ENCODE data around the gene GJC3.
"Not testable (repeated sequence)": the region's sequence is repeated elsewhere in the genome, so short reads cannot be mapped to it uniquely, and the experiment has no call there.

GJC3 gene

GRCh38 chr7:99928994-99929729 is at the start of gene GJC3:
Gene GJC3 (minus strand): TSS chr7:99929620. CDS start chr7:99929620, 0 bp downstream.
- Mint-ChIP-seq H3K9me3 (no peaks in the 10 kb centered on the region), H3K27ac (peak within 1 kb of the TSS; percentile 77), H3K36me3 (no peaks in the 10 kb centered on the region), H3K4me1 (peaks cover 28% of the 10 kb centered on the region), H3K4me3 (peak within 1 kb of the TSS; percentile 75), H3K27me3 (peaks cover 1% of the 10 kb centered on the region)

- peaks cover 2% of the 10 kb centered on the region for H3K27me3 Mint-ChIP-seq
- peaks cover 12% of the 10 kb centered on the region for H3K4me1 Mint-ChIP-seq
- no peaks in the 10 kb centered on the region for H3K9me3 Mint-ChIP-seq
- H3K27ac Mint-ChIP-seq, result no peak overlapping the region
- no peaks in the 10 kb centered on the region for H3K36me3 Mint-ChIP-seq
- no peak overlapping the region for H3K4me3 Mint-ChIP-seq
Observed at GRCh38 chr7:99976626-99977025, 47.2 kb upstream of the GJC3 start.

GRCh38 chr7:99975782-99976521 is 46.5 kb upstream of the GJC3 start, which contains the start of gene AZGP1:
Gene AZGP1 (minus strand): TSS chr7:99976031. CDS start chr7:99976020, 11 bp downstream.
- Mint-ChIP-seq H3K9me3 (no peaks in the 10 kb centered on the region), H3K36me3 (no peaks in the 10 kb centered on the region), H3K4me1 (peaks cover 12% of the 10 kb centered on the region), H3K27ac (no peak within 1 kb of the TSS), H3K4me3 (no peak within 1 kb of the TSS), H3K27me3 (peaks cover 2% of the 10 kb centered on the region)

GRCh38 chr7:99974681-99975080 is 45.3 kb upstream of the GJC3 start:
- Mint-ChIP-seq H3K36me3 (no peaks in the 10 kb centered on the region), H3K4me3 (no peak overlapping the region), H3K4me1 (peaks cover 2% of the 10 kb centered on the region), H3K9me3 (no peaks in the 10 kb centered on the region), H3K27me3 (peaks cover 2% of the 10 kb centered on the region), H3K27ac (no peak overlapping the region)

GRCh38 chr7:99973817-99974216 is 44.4 kb upstream of the GJC3 start:
- H3K4me1 Mint-ChIP-seq, H3K9me3 Mint-ChIP-seq, H3K27ac Mint-ChIP-seq, H3K27me3 Mint-ChIP-seq, H3K36me3 Mint-ChIP-seq, H3K4me3 Mint-ChIP-seq: not testable (repeated sequence)

- Mint-ChIP-seq H3K9me3 (no peaks in the 10 kb centered on the region), H3K36me3 (no peaks in the 10 kb centered on the region), H3K27ac (no peak overlapping the region), H3K4me1 (no peaks in the 10 kb centered on the region), H3K27me3 (peaks cover 8% of the 10 kb centered on the region), H3K4me3 (no peak overlapping the region)
Observed at GRCh38 chr7:99971242-99971641, 41.8 kb upstream of the GJC3 start.

GRCh38 chr7:99969813-99970212 is 40.4 kb upstream of the GJC3 start:
- not testable (repeated sequence) for H3K4me3 Mint-ChIP-seq, H3K4me1 Mint-ChIP-seq
- peaks cover 16% of the 10 kb centered on the region for H3K27me3 Mint-ChIP-seq

GRCh38 chr7:99969298-99969697 is 39.9 kb upstream of the GJC3 start:
- H3K4me1 Mint-ChIP-seq, result no peaks in the 10 kb centered on the region
- no peaks in the 10 kb centered on the region for H3K9me3 Mint-ChIP-seq

More at GRCh38 chr7:99969813-99970212, 40.4 kb upstream of the GJC3 start:
- not testable (repeated sequence) for H3K27ac Mint-ChIP-seq, H3K9me3 Mint-ChIP-seq, H3K36me3 Mint-ChIP-seq

GRCh38 chr7:99958564-99959227 is 29.3 kb upstream of the GJC3 start:
- no peak overlapping the region for H3K4me3 Mint-ChIP-seq
- H3K4me1 Mint-ChIP-seq, result no peaks in the 10 kb centered on the region
- no peaks in the 10 kb centered on the region for H3K36me3 Mint-ChIP-seq
- no peak overlapping the region for H3K27ac Mint-ChIP-seq
- H3K9me3 Mint-ChIP-seq, result no peaks in the 10 kb centered on the region
- peaks cover 37% of the 10 kb centered on the region for H3K27me3 Mint-ChIP-seq

More at GRCh38 chr7:99969298-99969697, 39.9 kb upstream of the GJC3 start:
- Mint-ChIP-seq H3K36me3 (no peaks in the 10 kb centered on the region), H3K4me3 (no peak overlapping the region), H3K27me3 (peaks cover 21% of the 10 kb centered on the region), H3K27ac (no peak overlapping the region)

GRCh38 chr7:99955247-99955646 is 25.8 kb upstream of the GJC3 start:
- Mint-ChIP-seq H3K27me3 (peaks cover 16% of the 10 kb centered on the region), H3K4me3 (no peak overlapping the region)

GRCh38 chr7:99954643-99955042 is 25.2 kb upstream of the GJC3 start:
- H3K4me1 Mint-ChIP-seq, H3K27ac Mint-ChIP-seq, H3K4me3 Mint-ChIP-seq, H3K36me3 Mint-ChIP-seq, H3K9me3 Mint-ChIP-seq: not testable (repeated sequence)
- peaks cover 11% of the 10 kb centered on the region for H3K27me3 Mint-ChIP-seq

More at GRCh38 chr7:99955247-99955646, 25.8 kb upstream of the GJC3 start:
- H3K9me3 Mint-ChIP-seq, result no peaks in the 10 kb centered on the region
- H3K27ac Mint-ChIP-seq, result no peak overlapping the region
- no peaks in the 10 kb centered on the region for H3K4me1 Mint-ChIP-seq
- no peaks in the 10 kb centered on the region for H3K36me3 Mint-ChIP-seq

GRCh38 chr7:99953649-99954048 is 24.2 kb upstream of the GJC3 start:
- Mint-ChIP-seq H3K9me3 (no peaks in the 10 kb centered on the region), H3K4me3 (no peak overlapping the region), H3K36me3 (no peaks in the 10 kb centered on the region), H3K4me1 (no peaks in the 10 kb centered on the region), H3K27me3 (peaks cover 4% of the 10 kb centered on the region), H3K27ac (no peak overlapping the region)

GRCh38 chr7:99952649-99953048 is 23.2 kb upstream of the GJC3 start:
- not testable (repeated sequence) for H3K27ac Mint-ChIP-seq, H3K4me3 Mint-ChIP-seq, H3K4me1 Mint-ChIP-seq, H3K36me3 Mint-ChIP-seq, H3K9me3 Mint-ChIP-seq, H3K27me3 Mint-ChIP-seq

- not testable (repeated sequence) for H3K36me3 Mint-ChIP-seq, H3K4me3 Mint-ChIP-seq, H3K9me3 Mint-ChIP-seq, H3K4me1 Mint-ChIP-seq, H3K27me3 Mint-ChIP-seq, H3K27ac Mint-ChIP-seq
Observed at GRCh38 chr7:99950819-99951218, 21.4 kb upstream of the GJC3 start.

GRCh38 chr7:99949645-99950228 is 20.3 kb upstream of the GJC3 start:
- Mint-ChIP-seq H3K36me3 (no peaks in the 10 kb centered on the region), H3K27me3 (no peaks in the 10 kb centered on the region), H3K4me3 (no peak overlapping the region), H3K9me3 (no peaks in the 10 kb centered on the region), H3K4me1 (peaks cover under 1% of the 10 kb centered on the region), H3K27ac (peak overlapping the region; percentile 0)
